GM19193 (cell line): ENCODE measurements around the gene CDH11.

Experiments used
- POLR2A ChIP-seq: IDR thresholded peaks from 4 replicates; pipeline ENCODE4 v1.6.1; 2011; ENCODE audit not compliant: insufficient read depth, insufficient read length; ENCODE audit errors: extremely low read depth

The CDH11 gene

DNA sequence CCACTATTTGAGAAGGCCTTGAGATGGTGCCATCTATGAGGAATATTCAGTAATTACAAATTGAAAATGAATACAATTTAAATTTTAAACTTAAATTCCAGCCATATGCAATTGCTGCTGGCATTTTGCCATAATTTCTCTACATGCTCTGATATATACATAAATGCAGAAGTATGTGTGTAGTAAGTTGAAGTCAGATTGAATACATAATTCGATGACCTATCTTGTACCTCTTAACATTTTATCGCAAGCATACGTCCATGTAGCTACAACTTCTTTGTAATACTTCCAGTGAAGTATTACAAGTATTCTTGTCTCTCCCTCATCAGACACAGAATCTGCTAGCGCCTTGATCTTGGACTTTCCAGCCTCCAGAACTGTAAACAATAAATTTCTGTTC is 26.0 kb downstream of the CDH11 start:
- TF ChIP-seq POLR2A: no peak

GRCh38 chr16:65095090-65095728 is 26.7 kb downstream of the CDH11 start:
- TF ChIP-seq POLR2A: no peak

GRCh38 chr16:65094009-65094408 is 27.9 kb downstream of the CDH11 start:
- TF ChIP-seq POLR2A: no peak

- TF ChIP-seq POLR2A: no peak
Measured at GRCh38 chr16:65083164-65083857, 38.6 kb downstream of the CDH11 start.

GRCh38 chr16:65079549-65079948 is 42.3 kb downstream of the CDH11 start:
- TF ChIP-seq POLR2A: no peak

DNA sequence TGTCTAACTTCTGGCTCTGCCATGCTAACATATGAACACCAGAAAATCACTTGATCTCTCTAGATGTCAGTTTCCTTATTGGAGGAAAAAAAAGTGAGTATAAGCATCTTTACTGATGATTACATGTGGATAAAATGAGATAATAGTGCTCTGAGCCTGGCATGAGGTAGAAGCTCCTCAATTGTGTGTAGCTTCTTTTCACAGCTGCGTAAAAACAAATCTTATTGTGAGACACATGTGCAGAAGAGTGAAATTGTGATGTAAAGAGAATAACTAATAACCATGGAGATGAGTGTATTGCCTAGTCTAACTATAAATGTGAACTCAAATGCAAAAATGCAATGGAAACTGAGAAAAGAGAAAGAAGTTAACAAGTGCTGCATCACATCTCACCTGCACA is 44.7 kb downstream of the CDH11 start:
- TF ChIP-seq POLR2A: no peak

GRCh38 chr16:65075877-65076276 is 46.0 kb downstream of the CDH11 start:
- no peak for TF ChIP-seq POLR2A

DNA sequence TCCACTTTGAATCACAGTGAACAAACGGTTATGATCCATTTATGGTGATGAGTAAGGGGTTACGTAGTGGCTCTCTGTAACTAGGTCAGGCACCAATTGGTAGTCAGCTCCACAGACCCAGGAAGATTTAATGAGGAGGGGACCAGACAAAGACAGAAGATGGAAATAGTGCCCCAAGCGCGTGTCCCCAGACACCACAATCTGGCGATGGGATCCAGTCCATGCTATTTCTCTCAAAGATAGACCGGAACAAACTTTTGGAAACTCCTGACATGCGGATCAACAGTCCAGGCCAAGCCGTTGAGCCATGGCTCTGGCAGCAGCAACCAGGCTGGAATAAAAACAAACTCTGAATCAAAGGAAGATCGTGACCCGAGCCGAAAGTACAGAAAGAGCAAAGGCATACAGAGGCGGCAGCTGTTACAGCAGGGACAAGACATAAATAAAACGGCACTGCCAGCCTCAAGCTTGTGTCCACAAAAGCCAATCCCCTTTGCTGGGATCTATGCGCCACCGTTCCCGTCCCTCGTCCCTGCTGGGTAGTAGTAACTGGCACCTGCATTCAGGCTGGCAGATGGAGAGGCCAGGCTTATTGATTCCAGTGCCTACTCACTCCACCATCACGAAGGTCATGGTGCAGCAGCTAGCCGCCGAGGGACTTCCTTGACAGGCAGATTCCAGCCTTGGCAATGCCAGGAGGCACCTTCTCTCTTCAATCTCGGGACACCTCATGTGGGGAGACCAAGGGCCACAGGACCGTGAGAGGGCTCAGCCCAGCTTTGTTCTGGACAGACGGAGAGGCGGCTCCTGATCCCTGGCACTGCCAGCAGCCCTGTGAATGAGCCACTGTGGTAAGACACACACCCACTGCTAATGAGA is 50.2 kb downstream of the CDH11 start:
- no peak for TF ChIP-seq POLR2A

GRCh38 chr16:65070831-65071432 is 50.9 kb downstream of the CDH11 start:
- no peak for TF ChIP-seq POLR2A

DNA sequence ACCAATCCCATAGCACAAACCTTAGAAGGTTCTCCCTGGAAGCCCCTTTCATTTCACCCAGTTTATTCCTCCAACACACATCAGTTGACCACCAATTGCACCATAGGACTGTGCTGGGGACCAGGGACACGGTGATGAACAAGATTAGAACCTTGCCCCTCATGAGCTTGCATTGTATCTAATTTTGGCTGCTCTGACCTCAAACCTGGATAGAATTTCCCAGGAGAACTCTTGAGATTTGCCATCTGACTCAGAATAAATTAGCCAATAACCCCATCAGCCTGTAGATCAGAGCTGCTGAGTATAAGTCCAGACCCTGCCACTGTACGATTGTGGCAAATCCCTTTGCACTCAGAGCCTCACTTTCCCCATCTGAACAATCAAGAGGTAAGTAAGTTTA is 52.1 kb downstream of the CDH11 start:
- no peak for TF ChIP-seq POLR2A

GRCh38 chr16:65069065-65069464 is 52.8 kb downstream of the CDH11 start:
- no peak for TF ChIP-seq POLR2A

- no peak for TF ChIP-seq POLR2A
Measured at GRCh38 chr16:65068151-65068740, 53.6 kb downstream of the CDH11 start.

DNA sequence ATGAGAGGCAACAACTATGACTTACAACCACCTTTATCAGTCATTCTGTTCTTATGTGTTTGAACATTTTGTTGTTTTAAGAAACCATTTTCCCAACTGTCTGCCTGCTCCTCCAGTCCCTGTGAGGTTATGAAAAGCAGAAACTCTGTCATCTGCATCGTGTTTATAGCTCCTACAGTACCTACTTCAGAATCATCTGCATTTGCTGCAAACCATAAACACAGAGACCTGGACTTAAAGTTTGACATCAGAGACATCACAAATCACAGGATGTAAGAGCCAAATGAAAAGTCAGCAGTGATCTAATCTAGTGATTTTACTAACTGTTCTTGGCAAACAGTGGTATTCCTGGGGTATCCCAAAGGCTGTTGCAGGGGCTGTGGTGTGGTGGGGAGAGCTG is 55.2 kb downstream of the CDH11 start:
- TF ChIP-seq POLR2A: no peak

DNA sequence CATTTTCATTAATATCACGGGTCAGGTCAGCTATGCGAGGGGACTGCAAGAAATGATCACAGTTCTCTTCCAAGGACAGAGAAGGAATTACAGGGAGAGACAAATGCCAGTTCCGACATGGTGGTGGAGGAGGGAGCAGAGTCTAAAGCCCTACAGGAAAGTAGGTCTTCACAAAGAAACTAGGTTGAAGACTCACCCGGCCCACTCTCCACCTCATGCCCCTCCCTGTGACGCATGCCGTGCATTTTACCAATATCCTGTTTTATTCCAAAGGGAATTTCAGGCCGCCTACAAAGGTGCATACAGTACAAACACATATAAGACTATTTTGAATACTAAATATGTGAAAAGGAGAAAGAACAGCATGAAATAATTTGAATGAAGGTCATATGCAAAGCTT is 56.8 kb downstream of the CDH11 start:
- no peak for TF ChIP-seq POLR2A

- no peak for TF ChIP-seq POLR2A
Measured at GRCh38 chr16:65064131-65064530, 57.7 kb downstream of the CDH11 start.
